GM12874 (cell line): Measurements from ENCODE around the gene NCKAP5.

Experiments used
- CTCF ChIP-seq: IDR thresholded peaks from 2 replicates; pipeline ENCODE4 v1.5.1; 2011; ENCODE audit warnings: low read depth, mild to moderate bottlenecking, control low read depth, low read length, moderate library complexity; ENCODE audit not compliant: insufficient read depth

NCKAP5 gene

GRCh38 chr2:133039531-133039930 lies 528.7 kb downstream of the NCKAP5 start:
- no peak for TF ChIP-seq CTCF

- TF ChIP-seq CTCF = no peak
Observed at GRCh38 chr2:133026536-133027177, 541.6 kb downstream of the NCKAP5 start.

- TF ChIP-seq CTCF = no peak
Observed at GRCh38 chr2:133025004-133025403, 543.3 kb downstream of the NCKAP5 start.

GRCh38 chr2:133012847-133013734 lies 555.2 kb downstream of the NCKAP5 start:
- TF ChIP-seq CTCF = no peak

- no peak for TF ChIP-seq CTCF
Observed at GRCh38 chr2:133004623-133005022, 563.6 kb downstream of the NCKAP5 start.

- no peak for TF ChIP-seq CTCF
Observed at GRCh38 chr2:132999421-132999820, 568.8 kb downstream of the NCKAP5 start.

GRCh38 chr2:132998221-132998620 lies 570.0 kb downstream of the NCKAP5 start:
- no peak for TF ChIP-seq CTCF
